ENCODE results near the gene KRT6A.

The KRT6A gene

DNA sequence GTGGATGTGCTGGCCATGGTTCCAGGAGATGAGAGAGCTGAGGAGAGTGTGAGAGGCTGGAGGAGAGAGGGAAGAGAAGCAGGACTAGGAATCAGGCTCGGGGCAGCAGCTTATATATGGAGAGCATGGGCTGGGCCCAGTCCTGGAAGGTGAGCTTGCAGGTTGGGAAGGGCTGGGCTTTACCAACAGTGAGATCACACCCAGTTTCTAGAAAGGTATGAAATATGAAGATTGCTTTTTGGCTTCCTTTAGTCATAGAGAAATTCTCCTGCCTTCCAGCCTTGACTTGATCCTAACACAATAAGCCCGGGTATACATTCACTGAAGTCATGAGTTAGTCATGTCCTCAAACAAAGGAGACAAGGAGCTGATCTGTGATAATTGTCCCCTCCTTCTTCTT, at the start of gene KRT6A:
TSS of gene KRT6A (minus strand) at position 86 of the 400 bp plus-strand sequence. CDS start at position 17, 69 bp downstream.
- DNase-seq: no peak

- no peak for DNase-seq
Observed at GRCh38 chr12:52542157-52542556, 49.1 kb upstream of the KRT6A start.

DNA sequence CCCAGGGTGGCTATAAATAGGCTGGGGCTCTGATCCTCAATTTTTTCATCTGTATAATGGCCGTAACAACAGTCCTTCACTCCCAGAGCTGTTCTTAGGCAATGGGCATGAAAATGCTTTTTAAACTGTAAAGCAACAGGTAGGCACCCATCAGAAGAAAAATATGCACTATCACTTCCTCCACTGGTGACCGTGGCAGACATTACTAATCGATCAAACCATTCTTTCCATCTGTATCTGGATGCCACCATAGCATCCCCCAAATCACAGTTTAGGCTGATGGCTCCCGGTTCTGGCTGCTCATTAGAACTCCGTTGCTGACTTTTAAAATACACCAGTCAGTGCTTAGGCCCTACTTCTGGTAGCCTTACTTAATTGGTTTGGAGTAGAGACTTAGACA, 48.7 kb upstream of the KRT6A start:
- no peak for DNase-seq

DNA sequence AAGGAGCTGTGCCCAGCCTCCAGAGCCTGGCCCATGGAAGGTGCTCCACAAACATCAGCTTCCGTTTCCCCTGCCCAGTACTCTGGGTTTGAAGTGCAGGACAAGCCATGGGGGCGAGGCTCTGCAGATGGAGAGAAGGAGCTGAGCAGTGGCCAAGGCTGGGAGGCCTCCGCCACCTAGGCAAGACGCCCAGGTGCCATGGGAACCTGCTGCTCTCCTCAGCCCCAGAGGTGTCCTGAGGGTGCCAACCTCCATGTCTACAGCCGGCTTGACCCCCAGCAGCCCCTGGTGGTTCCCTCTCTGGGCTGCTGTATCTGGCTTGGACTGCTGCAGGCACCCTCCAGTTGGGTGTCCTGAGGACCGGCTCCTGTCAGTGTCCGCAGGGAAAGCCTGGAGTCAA, 47.5 kb upstream of the KRT6A start:
- DNase-seq: no peak

DNA sequence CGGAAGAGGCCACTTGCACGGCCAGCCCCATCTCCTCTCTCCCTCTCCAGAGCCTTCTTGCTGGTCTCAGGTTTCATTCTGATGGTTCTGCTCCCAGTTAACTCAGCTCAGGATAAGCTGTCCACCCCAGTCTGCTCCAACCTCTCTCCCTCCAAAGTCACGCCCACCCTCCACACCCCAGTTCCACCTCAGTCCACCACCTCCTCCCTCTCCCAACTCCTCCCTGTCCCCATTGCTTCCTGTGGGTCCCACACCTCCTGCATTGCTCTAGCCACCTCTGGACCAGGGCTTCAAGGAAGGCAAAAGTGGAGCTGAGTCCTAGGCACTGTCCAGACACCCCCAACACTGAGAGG, 46.7 kb upstream of the KRT6A start:
- no peak for DNase-seq

DNA sequence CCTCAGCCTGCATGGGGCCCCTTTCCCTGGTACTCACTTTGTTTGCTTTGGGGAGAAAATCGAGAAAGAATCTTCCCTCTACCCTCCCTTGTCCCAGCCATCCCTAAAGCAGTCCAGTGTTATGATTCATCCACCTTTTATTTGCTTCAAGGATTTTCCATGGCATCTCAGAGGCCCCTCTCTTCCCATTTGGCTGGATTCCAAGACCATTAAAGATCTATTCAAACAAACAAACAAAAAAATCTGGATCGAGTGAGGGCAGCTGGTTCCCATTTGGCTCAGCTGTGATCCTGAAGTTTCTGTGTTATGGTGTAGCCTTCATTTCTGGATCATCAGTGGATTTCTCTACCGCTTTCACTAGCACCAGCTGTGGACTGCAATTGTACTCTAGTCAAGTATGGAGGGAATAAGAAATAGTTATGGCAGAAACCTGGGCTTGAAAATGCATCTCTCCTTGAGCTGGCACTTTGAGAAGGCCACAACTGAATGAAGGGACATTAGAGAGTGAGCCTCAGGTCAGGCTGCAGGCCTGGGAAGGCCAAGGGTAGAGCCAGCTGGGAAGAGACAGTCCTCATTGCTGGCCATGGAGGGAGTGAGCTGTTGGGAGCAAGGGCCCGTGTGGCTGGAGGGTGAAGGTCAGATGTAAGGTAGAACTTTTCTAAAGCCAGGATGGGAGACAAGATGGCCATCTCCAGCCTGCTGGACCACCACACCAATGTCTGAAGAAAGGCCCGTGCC, 46.2 kb upstream of the KRT6A start:
- DNase-seq: no peak

- DNase-seq: no peak
Observed at GRCh38 chr12:52537101-52537500, 44.0 kb upstream of the KRT6A start.

- DNase-seq: no peak
Observed at GRCh38 chr12:52535574-52535973, 42.5 kb upstream of the KRT6A start.

- DNase-seq: no peak
Observed at GRCh38 chr12:52534482-52534881, 41.4 kb upstream of the KRT6A start.

DNA sequence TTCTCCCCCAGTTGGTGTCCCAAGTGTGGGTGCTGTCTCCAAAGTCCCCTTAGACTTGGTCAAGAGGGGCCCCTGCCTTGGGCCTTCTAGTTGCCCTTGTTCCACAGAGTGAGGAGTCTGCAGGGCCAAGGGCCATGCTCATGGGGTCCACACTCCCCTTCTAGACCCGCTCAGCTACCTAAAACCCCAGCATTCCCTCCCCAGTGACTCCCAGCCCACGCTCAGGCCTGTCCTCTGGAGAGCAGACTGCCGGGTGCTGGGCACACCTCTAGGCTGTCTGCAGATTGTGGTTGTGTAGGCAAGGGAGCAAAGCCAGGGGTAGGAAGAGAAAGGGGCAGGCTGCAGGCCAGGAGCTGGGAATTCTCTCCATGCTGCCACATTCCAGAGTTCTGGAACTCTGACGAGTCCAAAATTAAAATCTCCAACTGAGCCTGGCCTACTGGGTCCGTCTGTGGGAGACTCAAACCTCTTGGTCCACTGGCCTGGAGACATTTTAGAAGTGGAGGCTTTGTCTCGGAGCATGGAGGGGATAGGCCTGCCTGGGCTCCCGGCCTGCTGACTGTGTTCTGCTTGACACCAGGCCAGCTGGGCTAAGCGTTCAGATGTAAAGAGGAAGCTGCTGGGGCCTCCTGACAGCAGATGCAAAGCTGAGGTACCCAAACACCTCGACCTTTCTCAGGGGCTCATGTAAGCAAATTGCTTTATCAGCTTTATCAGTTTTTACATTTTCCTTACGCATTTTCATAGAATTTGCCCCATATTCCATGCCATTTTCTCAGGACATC, 40.8 kb upstream of the KRT6A start:
- DNase-seq: peak; percentile 40

DNA sequence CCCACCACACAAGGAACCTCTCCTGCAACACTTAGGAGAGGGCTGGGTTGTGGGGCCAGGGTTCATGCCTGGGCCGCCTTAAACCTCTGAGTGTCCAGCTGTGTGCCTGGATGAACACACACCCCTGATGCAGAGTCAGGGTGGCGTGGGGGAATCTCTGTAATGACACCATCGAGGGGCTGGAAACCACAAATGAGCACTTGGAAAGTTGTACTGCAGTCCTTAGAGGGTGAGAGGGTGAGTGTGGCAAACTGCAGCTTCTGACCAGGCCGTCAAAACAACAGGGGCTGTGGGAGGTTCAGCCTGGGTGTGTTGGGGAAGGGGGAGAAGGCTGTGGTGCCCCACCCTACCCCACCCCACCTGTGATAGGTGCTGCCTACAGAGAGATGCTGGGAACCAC, 39.6 kb upstream of the KRT6A start:
- peak; percentile 34 for DNase-seq

DNA sequence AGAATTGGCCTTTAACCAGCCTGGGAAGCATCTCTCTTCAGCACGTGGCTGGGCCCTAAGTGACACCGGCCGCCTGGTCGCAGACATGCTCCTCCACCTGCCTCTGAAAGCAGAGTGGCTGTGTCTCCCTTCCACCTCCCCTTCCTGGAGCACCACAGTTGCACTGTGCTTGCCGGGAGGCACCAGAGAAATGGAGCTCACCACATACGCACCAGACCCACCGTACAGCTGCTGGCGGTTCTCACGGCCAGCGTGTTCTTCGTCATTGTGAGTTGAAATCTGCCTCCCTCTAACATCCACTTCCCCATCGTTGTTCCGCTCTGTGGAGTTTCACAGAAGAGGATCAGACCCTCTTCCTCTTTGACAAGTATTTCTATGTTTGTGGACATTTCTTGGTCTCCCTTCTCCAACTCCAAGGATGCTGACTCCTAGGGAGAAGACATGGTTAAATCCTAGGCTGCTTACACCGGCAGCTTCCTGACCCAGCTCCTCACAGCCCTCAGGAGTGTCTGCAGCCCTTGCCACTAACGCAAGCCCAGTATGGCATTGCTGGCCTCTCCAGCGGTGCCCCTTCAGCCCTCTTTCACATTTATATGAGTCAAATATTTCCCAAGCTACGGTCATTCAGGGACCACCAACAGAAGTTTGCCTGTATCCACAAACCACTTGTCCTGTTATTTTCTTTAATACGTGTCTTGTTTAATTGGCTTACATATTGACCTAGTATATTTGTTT, 38.7 kb upstream of the KRT6A start:
- DNase-seq: peak; percentile 37

GRCh38 chr12:52530905-52531304, 37.8 kb upstream of the KRT6A start:
- no peak for DNase-seq

GRCh38 chr12:52530366-52530765, 37.3 kb upstream of the KRT6A start:
- no peak for DNase-seq

- peak; percentile 13 for DNase-seq
Observed at GRCh38 chr12:52529846-52530245, 36.8 kb upstream of the KRT6A start.

DNA sequence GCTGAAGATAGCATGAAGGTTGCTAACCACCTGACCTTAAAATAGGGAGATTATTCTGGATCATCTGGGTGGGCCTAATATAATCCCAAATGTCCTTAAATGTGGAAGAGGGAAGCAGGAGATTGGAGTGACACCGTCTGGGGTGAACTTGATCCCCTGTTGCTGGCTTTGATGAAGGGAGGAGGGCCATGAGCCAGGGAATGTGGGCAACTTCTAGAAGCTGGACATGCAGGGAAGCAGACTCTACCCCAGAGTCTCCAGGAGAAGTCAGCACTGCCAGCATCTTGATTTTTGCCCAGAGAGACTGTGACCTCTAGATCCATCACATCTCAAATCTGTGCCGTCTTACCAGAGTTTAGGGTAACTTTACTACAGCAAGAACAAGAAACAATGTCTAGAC, 36.4 kb upstream of the KRT6A start:
- DNase-seq: no peak

DNA sequence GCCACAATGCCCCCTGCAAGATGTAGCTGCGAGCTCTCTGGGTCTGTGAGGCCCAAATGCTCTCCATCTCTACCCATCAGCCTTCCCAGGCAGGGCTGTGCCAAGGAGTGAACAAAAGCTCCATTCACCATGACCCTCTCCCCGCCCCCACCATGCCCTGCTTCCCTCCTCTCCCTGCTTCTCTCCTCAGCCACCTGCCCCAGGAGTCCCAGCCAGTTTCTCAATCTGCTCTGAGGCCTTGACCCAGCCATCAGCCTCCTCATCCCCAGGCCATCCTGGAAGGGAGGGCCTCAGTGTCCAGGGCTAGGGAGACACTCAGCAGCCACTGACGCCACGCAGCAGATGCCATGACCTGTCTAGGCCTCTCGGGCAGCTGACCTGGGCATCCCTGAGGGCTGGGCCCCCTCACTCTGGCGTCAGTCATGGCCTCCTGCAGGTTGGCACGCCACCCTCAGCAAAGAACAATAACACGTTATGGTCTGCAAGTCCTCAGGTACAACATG, 35.6 kb upstream of the KRT6A start:
- DNase-seq: peak; percentile 37

DNA sequence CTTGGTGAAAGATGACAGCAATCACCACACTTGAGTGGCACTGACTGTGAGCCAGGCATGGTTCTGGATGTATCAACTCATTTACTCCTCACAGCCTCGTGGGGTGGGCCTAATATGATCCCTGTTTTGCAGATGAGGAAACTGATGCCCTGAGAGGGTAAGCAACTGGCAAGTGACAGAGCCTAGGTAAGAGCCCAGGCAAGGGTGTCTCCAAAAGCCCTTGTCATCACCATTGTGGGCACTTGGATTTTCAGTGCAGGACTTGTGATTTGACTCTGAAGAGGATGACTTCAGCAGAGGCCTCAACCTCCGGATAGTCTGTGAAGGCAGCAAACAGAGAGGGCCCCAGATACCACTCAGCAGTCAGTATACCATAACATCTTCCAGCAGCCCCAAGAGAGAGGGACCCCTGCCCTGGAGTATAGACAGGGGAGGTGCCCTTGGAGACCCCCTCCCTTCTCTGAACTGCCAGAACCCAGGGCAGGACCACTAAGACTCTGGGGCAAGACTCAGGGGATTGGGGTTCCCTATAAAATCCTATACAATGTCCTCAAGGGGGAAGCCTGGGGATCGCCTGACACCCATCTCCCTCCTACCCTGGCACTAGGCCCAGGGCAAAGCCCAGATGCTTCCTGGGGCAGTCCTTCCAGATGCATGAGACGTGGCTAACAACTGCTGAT, 34.2 kb upstream of the KRT6A start:
- peak; percentile 38 for DNase-seq

DNA sequence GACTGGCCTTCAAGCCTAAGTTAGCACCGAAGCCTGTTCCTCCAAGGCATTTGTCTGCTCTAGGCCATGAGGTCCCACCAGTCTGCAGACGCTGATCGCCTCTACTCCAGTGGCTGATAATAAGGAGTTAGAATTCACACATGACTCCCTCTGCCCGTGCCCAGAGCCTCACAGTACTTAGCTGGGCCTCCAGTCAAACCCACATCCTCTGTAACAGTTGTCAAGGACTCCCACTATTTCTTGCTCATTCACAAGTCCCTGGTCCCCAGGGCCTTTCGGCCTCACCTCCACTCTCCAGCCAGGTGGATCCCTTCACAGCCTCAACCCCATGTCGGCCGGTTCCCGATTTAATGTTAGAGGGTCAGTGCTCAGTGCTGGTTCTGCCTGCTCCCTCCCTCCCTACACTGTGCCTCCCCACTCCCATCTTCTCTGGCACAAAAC, 33.5 kb upstream of the KRT6A start:
- DNase-seq: peak; percentile 39

GRCh38 chr12:52525661-52526499, 32.8 kb upstream of the KRT6A start:
- peak; percentile 21 for DNase-seq

- DNase-seq: no peak
Observed at GRCh38 chr12:52524898-52525591, 32.0 kb upstream of the KRT6A start.

Measured in right forelimb (tissue), 1 donor.